Panc1 (cell line): Measurements from ENCODE around the gene FFAR3. TPM values are rescaled to one million over a fixed set of nuclear protein-coding genes. Genes with fewer than 3 reads are reported as not detected.
A peak's percentile ranks its signal among the peaks of the same experiment; 100 is the strongest.

Source experiments
- ATAC-seq: fragments of 200-7000 bp; cut with Tn5 transposase; 2 replicates; pipeline ENCODE4 v1.9.1; 2020; ENCODE audit warnings: mild to moderate bottlenecking, moderate library complexity
- BruUV-seq: library from RNA; stranded (reverse); fragments of 400-500 nt; replicated peaks from 2 replicates; lab custom pipeline; 2021; lab: Mats Ljungman, UMichigan
- CTCF ChIA-PET: fragments of 300-600 bp; sonication (Branson Sonifier 250); formaldehyde crosslinking; loops from one replicate; lab custom pipeline; 2022; ENCODE audit warnings: antibody characterized with exemption; lab: Charles Lee
- POLR2A ChIA-PET: fragments of 300-600 bp; sonication (Branson Sonifier 250); formaldehyde crosslinking; loops from one replicate; lab custom pipeline; 2022; ENCODE audit warnings: antibody characterized with exemption; lab: Charles Lee
- DNase-seq: peaks from one replicate; pipeline ENCODE4 v3.0.0-alpha.2; 2010; ENCODE audit warnings: low read depth, low spot score
- H3K27ac ChIP-seq: 2 replicates; pipeline ENCODE4 v1.5.1; 2011; ENCODE audit warnings: mild to moderate bottlenecking, low read length, inconsistent platforms
- H3K27me3 ChIP-seq: fragments of 200-500 bp; sonication (Bioruptor generic); 2 replicates; pipeline ENCODE4 v1.6.0; 2014; ENCODE audit warnings: low read length, inconsistent platforms; ENCODE audit not compliant: control insufficient read depth, insufficient read depth
- H3K36me3 ChIP-seq: fragments of 200-500 bp; sonication (Bioruptor generic); 2 replicates; pipeline ENCODE4 v1.5.1; 2014; ENCODE audit warnings: inconsistent platforms, mild to moderate bottlenecking, low read length, moderate library complexity; ENCODE audit not compliant: control insufficient read depth, insufficient read depth
- H3K4me1 ChIP-seq: 2 replicates; pipeline ENCODE4 v1.5.1; 2011; ENCODE audit warnings: inconsistent platforms, mild to moderate bottlenecking, low read length, moderate library complexity; ENCODE audit not compliant: control insufficient read depth, insufficient read depth
- H3K4me3 ChIP-seq, 2 experiments: 2 replicates each; pipeline ENCODE4 v1.5.1; 2011 to 2012; ENCODE audit warnings: low read depth in 2 of 2, low read length in 2 of 2, mild to moderate bottlenecking in 2 of 2, inconsistent platforms in 1 of 2, moderate library complexity in 1 of 2
- H3K9me3 ChIP-seq: fragments of 200-500 bp; sonication (Bioruptor generic); 2 replicates; pipeline ENCODE4 v1.5.1; 2014; ENCODE audit warnings: low read depth, mild to moderate bottlenecking, inconsistent platforms, low read length, moderate library complexity; ENCODE audit not compliant: control insufficient read depth, insufficient read depth
- POLR2AphosphoS5 ChIP-seq: IDR thresholded peaks from 2 replicates; pipeline ENCODE4 v1.6.1; 2012; ENCODE audit warnings: mild to moderate bottlenecking, low read depth, low read length, moderate library complexity
- SIN3A ChIP-seq: IDR thresholded peaks from 2 replicates; pipeline ENCODE4 v1.6.1; 2012; ENCODE audit warnings: low read depth, mild to moderate bottlenecking, low read length, moderate library complexity, borderline replicate concordance; ENCODE audit not compliant: insufficient read depth
- TCF7L2 ChIP-seq: IDR thresholded peaks from 2 replicates; pipeline ENCODE4 v1.6.1; 2011; ENCODE audit warnings: mild to moderate bottlenecking, low read depth, low read length, inconsistent platforms
- in situ Hi-C: cut with HindIII; loops from 2 replicates; pipeline ENCODE4 v1.10.0; 2016; ENCODE audit warnings: low sequenced_read_pairs, low pct_unique_long_range_greater_than_20kb
- intact Hi-C: fragments of 100-400 bp; cut with micrococcal nuclease; formaldehyde crosslinking; loops from one replicate; pipeline ENCODE4 v1.10.0; 2022; ENCODE audit not compliant: unreplicated experiment
- total RNA-seq: library from RNA; stranded (reverse); gene quantifications from one replicate; pipeline ENCODE4 v1.2.1, GENCODE V29; 2021; ENCODE audit not compliant: unreplicated experiment
- TF ChIP-seq, protein P1 (sequence below), 2 experiments: IDR thresholded peaks; 2 replicates each; pipeline ENCODE4 v1.6.1; 2011 to 2012; ENCODE audit warnings: low read depth in 2 of 2, control low read depth in 1 of 2, low read length in 1 of 2, mild to moderate bottlenecking in 1 of 2, moderate library complexity in 1 of 2; ENCODE audit not compliant: insufficient read depth in 1 of 2
- TF ChIP-seq, protein P2 (sequence below): fragments of 450-650 bp; IDR thresholded peaks from 2 replicates; pipeline ENCODE4 v1.5.1; 2017; ENCODE audit warnings: mild to moderate bottlenecking

Gene FFAR3
- total RNA-seq, 1 experiment from 2014 or later, result not detected

DNA sequence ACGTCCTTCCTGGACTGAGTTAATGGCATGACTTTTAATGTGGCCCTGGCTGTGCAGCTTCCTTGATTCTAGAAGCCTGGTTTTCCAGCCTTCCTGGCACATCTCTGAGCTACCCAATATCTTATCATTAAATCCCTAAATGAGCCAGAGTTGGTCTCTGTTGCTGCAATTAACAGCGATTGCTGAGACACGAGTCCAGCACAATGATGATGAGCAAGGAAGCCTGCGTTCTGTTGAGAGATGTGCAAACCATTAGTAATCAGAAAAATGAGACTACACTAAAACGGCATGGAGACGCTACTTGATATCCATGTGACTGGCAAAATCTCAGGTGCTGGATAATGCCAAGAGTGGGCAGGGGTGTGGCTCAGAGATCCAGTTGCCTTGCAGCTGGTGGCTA, 38.8 kb downstream of the FFAR3 start:
- H3K4me1 ChIP-seq, result no peaks in the 10 kb centered on the region
- ATAC-seq, result 0 out of 2 replicates have a peak, but pooled peaks have one; percentile 13
- no peaks in the 10 kb centered on the region for H3K36me3 ChIP-seq
- ChIA-PET POLR2A (interaction anchor here (0.7 kb wide), 1 partner anchor 301 kb away, joined by 6 read pairs; no protein-coding TSS in a partner anchor), CTCF (interaction anchor here (0.7 kb wide), 1 partner anchor 107 kb away, joined by 3 read pairs; no protein-coding TSS in a partner anchor)
- intact Hi-C loops (no loop called here), in situ Hi-C loops (no loop called here)
- TF ChIP-seq SIN3A (no peak), TCF7L2 (no peak)
- TF ChIP-seq, protein P1, sequence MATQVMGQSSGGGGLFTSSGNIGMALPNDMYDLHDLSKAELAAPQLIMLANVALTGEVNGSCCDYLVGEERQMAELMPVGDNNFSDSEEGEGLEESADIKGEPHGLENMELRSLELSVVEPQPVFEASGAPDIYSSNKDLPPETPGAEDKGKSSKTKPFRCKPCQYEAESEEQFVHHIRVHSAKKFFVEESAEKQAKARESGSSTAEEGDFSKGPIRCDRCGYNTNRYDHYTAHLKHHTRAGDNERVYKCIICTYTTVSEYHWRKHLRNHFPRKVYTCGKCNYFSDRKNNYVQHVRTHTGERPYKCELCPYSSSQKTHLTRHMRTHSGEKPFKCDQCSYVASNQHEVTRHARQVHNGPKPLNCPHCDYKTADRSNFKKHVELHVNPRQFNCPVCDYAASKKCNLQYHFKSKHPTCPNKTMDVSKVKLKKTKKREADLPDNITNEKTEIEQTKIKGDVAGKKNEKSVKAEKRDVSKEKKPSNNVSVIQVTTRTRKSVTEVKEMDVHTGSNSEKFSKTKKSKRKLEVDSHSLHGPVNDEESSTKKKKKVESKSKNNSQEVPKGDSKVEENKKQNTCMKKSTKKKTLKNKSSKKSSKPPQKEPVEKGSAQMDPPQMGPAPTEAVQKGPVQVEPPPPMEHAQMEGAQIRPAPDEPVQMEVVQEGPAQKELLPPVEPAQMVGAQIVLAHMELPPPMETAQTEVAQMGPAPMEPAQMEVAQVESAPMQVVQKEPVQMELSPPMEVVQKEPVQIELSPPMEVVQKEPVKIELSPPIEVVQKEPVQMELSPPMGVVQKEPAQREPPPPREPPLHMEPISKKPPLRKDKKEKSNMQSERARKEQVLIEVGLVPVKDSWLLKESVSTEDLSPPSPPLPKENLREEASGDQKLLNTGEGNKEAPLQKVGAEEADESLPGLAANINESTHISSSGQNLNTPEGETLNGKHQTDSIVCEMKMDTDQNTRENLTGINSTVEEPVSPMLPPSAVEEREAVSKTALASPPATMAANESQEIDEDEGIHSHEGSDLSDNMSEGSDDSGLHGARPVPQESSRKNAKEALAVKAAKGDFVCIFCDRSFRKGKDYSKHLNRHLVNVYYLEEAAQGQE (IDR thresholded peaks at IDR 0.05; ENCODE audit: insufficient read depth in 1 of 2, low read depth in 2 of 2, low read length in 1 of 2), result no peak
- no peak overlapping the region for H3K4me3 ChIP-seq
- no peaks in the 10 kb centered on the region for H3K27me3 ChIP-seq
- H3K9me3 ChIP-seq, result no peaks in the 10 kb centered on the region
- H3K27ac ChIP-seq, result no peak overlapping the region
- no peak for DNase-seq
- BruUV-seq, result no TSS peak

DNA sequence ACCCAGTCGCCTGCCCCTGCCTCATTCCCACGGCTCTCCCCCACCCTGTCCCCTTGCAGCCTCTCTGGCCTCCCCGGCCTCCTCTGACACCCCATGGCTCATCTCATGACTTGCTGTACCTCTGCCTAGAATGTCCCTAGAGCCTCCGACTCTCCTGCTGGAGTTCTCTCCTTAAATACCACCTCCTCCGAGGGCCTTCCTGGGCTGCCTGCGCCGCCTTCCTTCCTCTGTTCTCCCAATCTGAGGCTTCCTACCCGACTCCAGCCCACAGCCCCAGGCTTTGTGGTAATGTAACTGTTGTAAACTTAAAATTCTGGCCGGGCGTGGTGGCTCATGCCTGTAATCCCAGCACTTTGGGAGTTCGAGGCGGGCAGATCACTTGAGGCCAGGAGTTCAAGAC, 40.3 kb downstream of the FFAR3 start:
- BruUV-seq, result no TSS peak
- intact Hi-C loops (no loop called here), in situ Hi-C loops (no loop called here)
- Histone ChIP-seq H3K9me3 (no peaks in the 10 kb centered on the region), H3K27ac (no peak overlapping the region), H3K27me3 (no peaks in the 10 kb centered on the region), H3K36me3 (no peaks in the 10 kb centered on the region), H3K4me3 (no peak overlapping the region), H3K4me1 (no peaks in the 10 kb centered on the region)
- CTCF ChIA-PET, result interaction anchor here (0.7 kb wide), 1 partner anchor 109 kb away, joined by 4 read pairs; no protein-coding TSS in a partner anchor
- DNase-seq (no peak), ATAC-seq (no peak)
- TF ChIP-seq, protein P2, sequence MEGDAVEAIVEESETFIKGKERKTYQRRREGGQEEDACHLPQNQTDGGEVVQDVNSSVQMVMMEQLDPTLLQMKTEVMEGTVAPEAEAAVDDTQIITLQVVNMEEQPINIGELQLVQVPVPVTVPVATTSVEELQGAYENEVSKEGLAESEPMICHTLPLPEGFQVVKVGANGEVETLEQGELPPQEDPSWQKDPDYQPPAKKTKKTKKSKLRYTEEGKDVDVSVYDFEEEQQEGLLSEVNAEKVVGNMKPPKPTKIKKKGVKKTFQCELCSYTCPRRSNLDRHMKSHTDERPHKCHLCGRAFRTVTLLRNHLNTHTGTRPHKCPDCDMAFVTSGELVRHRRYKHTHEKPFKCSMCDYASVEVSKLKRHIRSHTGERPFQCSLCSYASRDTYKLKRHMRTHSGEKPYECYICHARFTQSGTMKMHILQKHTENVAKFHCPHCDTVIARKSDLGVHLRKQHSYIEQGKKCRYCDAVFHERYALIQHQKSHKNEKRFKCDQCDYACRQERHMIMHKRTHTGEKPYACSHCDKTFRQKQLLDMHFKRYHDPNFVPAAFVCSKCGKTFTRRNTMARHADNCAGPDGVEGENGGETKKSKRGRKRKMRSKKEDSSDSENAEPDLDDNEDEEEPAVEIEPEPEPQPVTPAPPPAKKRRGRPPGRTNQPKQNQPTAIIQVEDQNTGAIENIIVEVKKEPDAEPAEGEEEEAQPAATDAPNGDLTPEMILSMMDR, result no peak
- TF ChIP-seq SIN3A (no peak), TCF7L2 (no peak)
- POLR2A ChIA-PET, result no interaction called here

DNA sequence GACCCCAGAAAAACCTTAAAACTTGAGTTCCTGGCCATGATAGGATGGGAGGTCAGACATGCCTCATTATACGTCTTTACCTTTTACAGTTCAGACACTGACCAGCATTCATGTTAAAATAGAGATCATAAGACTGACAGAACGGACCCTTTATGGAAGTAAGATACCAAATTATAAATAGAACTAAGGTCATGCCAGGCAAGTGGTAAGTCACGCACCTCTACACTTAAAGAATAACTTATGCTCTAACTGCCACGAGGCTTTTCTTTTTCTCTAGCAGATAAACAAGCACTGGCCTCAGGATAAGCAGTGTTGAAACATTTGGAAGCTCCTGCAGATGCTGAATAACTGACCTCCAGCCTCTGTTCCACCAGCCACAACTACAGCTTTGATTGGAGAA, 41.0 kb downstream of the FFAR3 start:
- no peaks in the 10 kb centered on the region for H3K9me3 ChIP-seq

More for the DNA sequence above, 41.0 kb downstream of the FFAR3 start:
- ChIA-PET POLR2A (no interaction called here), CTCF (interaction anchor here (0.7 kb wide), 1 partner anchor 109 kb away, joined by 4 read pairs; no protein-coding TSS in a partner anchor)
- TF ChIP-seq TCF7L2 (no peak), POLR2AphosphoS5 (no peak), SIN3A (no peak)
- TF ChIP-seq, protein P1 (IDR thresholded peaks at IDR 0.05; ENCODE audit: insufficient read depth in 1 of 2, low read depth in 2 of 2, low read length in 1 of 2), result no peak
- TF ChIP-seq, protein P2, result no peak
- H3K4me1 ChIP-seq, result no peaks in the 10 kb centered on the region
- DNase-seq, result no peak
- intact Hi-C loops, result no loop called here
- ATAC-seq, result no peak
- in situ Hi-C loops, result no loop called here
- H3K27ac ChIP-seq, result no peak overlapping the region
- no peaks in the 10 kb centered on the region for H3K27me3 ChIP-seq
- BruUV-seq, result no TSS peak
- no peaks in the 10 kb centered on the region for H3K36me3 ChIP-seq
- H3K4me3 ChIP-seq, result no peak overlapping the region
